T-helper 2 cell treated with Interferon-gamma antibody and Interleukin-4, amounts not matched to agents 5 μg/mL and 100 μg/mL, for 36 hours (primary cell): Measurements from ENCODE around the gene SLC25A25.

Experiments
- DNase-seq: peaks from one replicate; pipeline ENCODE4 v3.0.0; 2021; ENCODE audit warnings: low spot score
- H3K27ac Mint-ChIP-seq: one replicate; pipeline ENCODE4 v1.8.0; 2021; ENCODE audit warnings: mild to moderate bottlenecking, mixed read lengths
- H3K27me3 Mint-ChIP-seq: one replicate; pipeline ENCODE4 v1.8.0; 2021; ENCODE audit warnings: low read depth, mixed read lengths
- H3K36me3 Mint-ChIP-seq: one replicate; pipeline ENCODE4 v1.8.0; 2021; ENCODE audit warnings: low read depth, mixed read lengths
- H3K4me1 Mint-ChIP-seq: one replicate; pipeline ENCODE4 v1.8.0; 2021; ENCODE audit warnings: low read depth, mixed read lengths
- H3K4me3 Mint-ChIP-seq: one replicate; pipeline ENCODE4 v1.8.0; 2022; ENCODE audit warnings: mild to moderate bottlenecking, moderate library complexity, mixed read lengths
- H3K9me3 Mint-ChIP-seq: one replicate; pipeline ENCODE4 v1.8.0; 2021; ENCODE audit warnings: mixed read lengths

The SLC25A25 gene

GRCh38 chr9:128148509-128149000 lies 80.5 kb downstream of the SLC25A25 start:
- DNase-seq = no peak
- Mint-ChIP-seq H3K27ac (no peak overlapping the region), H3K9me3 (no peaks in the 10 kb centered on the region), H3K4me3 (no peak overlapping the region), H3K4me1 (peaks cover under 1% of the 10 kb centered on the region), H3K27me3 (no peaks in the 10 kb centered on the region), H3K36me3 (no peaks in the 10 kb centered on the region)

- peak within 1 kb of the TSS; percentile 15 for H3K27ac Mint-ChIP-seq
- no peaks in the 10 kb centered on the region for H3K36me3 Mint-ChIP-seq
- DNase-seq = no peak
- no peak within 1 kb of the TSS for H3K4me3 Mint-ChIP-seq
- H3K27me3 Mint-ChIP-seq = no peaks in the 10 kb centered on the region
- H3K4me1 Mint-ChIP-seq = no peaks in the 10 kb centered on the region
- H3K9me3 Mint-ChIP-seq = no peaks in the 10 kb centered on the region
Observed at GRCh38 chr9:128149001-128149701, 81.1 kb downstream of the SLC25A25 start, which contains the start of gene LCN2. LCN2 (plus strand) TSS chr9:128149453; CDS start chr9:128149526, 73 bp downstream.

- peak overlapping the region; percentile 15 for H3K27ac Mint-ChIP-seq
- H3K36me3 Mint-ChIP-seq = no peaks in the 10 kb centered on the region
- DNase-seq = no peak
- H3K4me3 Mint-ChIP-seq = no peak overlapping the region
- no peaks in the 10 kb centered on the region for H3K27me3 Mint-ChIP-seq
- no peaks in the 10 kb centered on the region for H3K4me1 Mint-ChIP-seq
- no peaks in the 10 kb centered on the region for H3K9me3 Mint-ChIP-seq
Observed at GRCh38 chr9:128149951-128150593, 82.0 kb downstream of the SLC25A25 start.

- Mint-ChIP-seq H3K27me3 (no peaks in the 10 kb centered on the region), H3K36me3 (no peaks in the 10 kb centered on the region), H3K9me3 (no peaks in the 10 kb centered on the region), H3K27ac (no peak overlapping the region), H3K4me3 (no peak overlapping the region), H3K4me1 (no peaks in the 10 kb centered on the region)
- no peak for DNase-seq
Observed at GRCh38 chr9:128150594-128151308, 82.7 kb downstream of the SLC25A25 start.

GRCh38 chr9:128151309-128152132 lies 83.5 kb downstream of the SLC25A25 start:
- Mint-ChIP-seq H3K27me3 (no peaks in the 10 kb centered on the region), H3K9me3 (no peaks in the 10 kb centered on the region), H3K4me3 (no peak overlapping the region), H3K36me3 (no peaks in the 10 kb centered on the region), H3K4me1 (no peaks in the 10 kb centered on the region), H3K27ac (no peak overlapping the region)
- DNase-seq = no peak

- Mint-ChIP-seq H3K27ac (no peak overlapping the region), H3K9me3 (no peaks in the 10 kb centered on the region), H3K4me3 (no peak overlapping the region), H3K4me1 (no peaks in the 10 kb centered on the region), H3K36me3 (no peaks in the 10 kb centered on the region), H3K27me3 (no peaks in the 10 kb centered on the region)
- no peak for DNase-seq
Observed at GRCh38 chr9:128152133-128153059, 84.4 kb downstream of the SLC25A25 start.

GRCh38 chr9:128153060-128153946 lies 85.3 kb downstream of the SLC25A25 start:
- Mint-ChIP-seq H3K9me3 (no peaks in the 10 kb centered on the region), H3K36me3 (no peaks in the 10 kb centered on the region), H3K27me3 (no peaks in the 10 kb centered on the region), H3K4me3 (no peak overlapping the region), H3K27ac (no peak overlapping the region), H3K4me1 (no peaks in the 10 kb centered on the region)
- DNase-seq = no peak

GRCh38 chr9:128153947-128154695 lies 86.1 kb downstream of the SLC25A25 start:
- Mint-ChIP-seq H3K4me3 (no peak overlapping the region), H3K27ac (no peak overlapping the region), H3K36me3 (no peaks in the 10 kb centered on the region), H3K4me1 (no peaks in the 10 kb centered on the region), H3K9me3 (no peaks in the 10 kb centered on the region), H3K27me3 (no peaks in the 10 kb centered on the region)
- DNase-seq = no peak

- H3K27ac Mint-ChIP-seq = no peak overlapping the region
- H3K36me3 Mint-ChIP-seq = no peaks in the 10 kb centered on the region
- no peak overlapping the region for H3K4me3 Mint-ChIP-seq
- H3K9me3 Mint-ChIP-seq = no peaks in the 10 kb centered on the region
- no peak for DNase-seq
- no peaks in the 10 kb centered on the region for H3K27me3 Mint-ChIP-seq
- H3K4me1 Mint-ChIP-seq = peaks cover 7% of the 10 kb centered on the region
Observed at GRCh38 chr9:128155736-128156500, 87.9 kb downstream of the SLC25A25 start.
